ENCODE measurements around the gene LMOD2.

DNA sequence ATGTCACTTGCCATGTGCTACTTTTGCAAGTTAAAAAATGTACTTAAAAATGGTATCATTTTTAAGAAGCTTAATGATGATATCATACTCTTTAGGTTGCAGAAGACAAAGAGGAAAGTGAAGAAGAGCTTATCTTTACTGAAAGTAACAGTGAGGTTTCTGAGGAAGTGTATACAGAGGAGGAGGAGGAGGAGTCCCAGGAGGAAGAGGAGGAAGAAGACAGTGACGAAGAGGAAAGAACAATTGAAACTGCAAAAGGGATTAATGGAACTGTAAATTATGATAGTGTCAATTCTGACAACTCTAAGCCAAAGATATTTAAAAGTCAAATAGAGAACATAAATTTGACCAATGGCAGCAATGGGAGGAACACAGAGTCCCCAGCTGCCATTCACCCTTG lies 6.1 kb downstream of the LMOD2 start:
- TF ChIP-seq, protein P1, sequence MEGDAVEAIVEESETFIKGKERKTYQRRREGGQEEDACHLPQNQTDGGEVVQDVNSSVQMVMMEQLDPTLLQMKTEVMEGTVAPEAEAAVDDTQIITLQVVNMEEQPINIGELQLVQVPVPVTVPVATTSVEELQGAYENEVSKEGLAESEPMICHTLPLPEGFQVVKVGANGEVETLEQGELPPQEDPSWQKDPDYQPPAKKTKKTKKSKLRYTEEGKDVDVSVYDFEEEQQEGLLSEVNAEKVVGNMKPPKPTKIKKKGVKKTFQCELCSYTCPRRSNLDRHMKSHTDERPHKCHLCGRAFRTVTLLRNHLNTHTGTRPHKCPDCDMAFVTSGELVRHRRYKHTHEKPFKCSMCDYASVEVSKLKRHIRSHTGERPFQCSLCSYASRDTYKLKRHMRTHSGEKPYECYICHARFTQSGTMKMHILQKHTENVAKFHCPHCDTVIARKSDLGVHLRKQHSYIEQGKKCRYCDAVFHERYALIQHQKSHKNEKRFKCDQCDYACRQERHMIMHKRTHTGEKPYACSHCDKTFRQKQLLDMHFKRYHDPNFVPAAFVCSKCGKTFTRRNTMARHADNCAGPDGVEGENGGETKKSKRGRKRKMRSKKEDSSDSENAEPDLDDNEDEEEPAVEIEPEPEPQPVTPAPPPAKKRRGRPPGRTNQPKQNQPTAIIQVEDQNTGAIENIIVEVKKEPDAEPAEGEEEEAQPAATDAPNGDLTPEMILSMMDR (IDR thresholded peaks at IDR 0.05; ENCODE audit: low read depth, low read length), result no peak
- TF ChIP-seq POLR2A (IDR thresholded peaks at IDR 0.05; ENCODE audit: extremely low read depth, insufficient read length), result no peak

Measured in NB4 (cell line).